DMS79 treated with DMSO at 0.1 percent for 48 hours (cell line): Measurements from ENCODE around the gene USH1C.

Experiments
- DNase-seq: peaks from one replicate; lab custom pipeline; 2025; lab: John Stamatoyannopoulos, UW

USH1C gene

DNA sequence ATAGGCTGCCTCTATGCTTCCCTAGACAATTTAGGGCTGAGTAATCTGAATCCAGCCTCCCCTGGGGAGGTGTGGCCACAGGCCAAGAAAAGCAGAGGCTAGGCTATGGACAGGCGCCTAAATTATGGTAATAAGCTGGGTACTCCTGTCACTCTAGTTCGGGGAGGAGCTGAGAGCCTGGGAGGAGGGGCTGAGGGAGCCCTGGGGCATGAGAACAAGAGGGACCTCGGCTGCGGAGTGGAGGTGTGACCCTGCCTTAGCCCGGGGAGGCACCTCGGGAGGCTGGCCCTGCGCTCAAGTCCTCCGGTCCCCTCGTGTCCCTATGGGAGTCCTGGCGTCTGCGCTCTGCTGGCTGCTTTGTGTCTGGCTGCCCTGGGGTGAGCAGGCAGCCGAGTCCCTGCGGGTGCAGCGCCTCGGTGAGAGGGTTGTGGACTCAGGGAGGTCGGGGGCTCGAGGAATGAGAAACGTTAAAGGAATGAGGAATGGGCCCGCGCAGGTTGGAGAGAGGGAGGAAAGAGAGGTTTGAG lies 2.9 kb upstream of the USH1C start, which contains the start of gene OTOG:
Gene OTOG, plus strand, starts transcription at position 209 of the 527 bp plus-strand sequence. Its CDS starts 114 bp downstream, at position 323.
- peak; percentile 87 for DNase-seq

- no peak for DNase-seq
Observed at GRCh38 chr11:17546240-17546639, 2.0 kb upstream of the USH1C start.

GRCh38 chr11:17543574-17544180 lies 539 bp downstream of the USH1C start:
- DNase-seq = no peak

DNA sequence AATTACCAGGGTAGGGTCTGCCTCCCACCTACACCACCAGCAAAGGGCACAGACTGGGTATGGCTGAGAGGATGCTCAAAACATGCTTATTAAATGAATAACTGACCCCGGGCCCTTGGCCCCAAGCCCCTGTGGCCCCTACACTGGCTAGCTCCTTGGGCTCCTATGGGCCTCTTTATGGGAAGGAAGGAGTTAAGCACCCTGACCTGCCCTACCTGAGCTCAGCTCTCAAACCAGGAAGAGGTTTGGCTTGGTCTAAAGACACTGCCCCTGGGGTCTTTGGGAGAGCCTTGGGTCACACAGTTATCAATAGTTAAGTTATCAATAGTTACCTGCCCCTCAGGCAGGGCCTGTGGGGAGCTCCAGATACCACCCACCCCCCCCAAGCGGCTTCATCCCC lies 1.2 kb downstream of the USH1C start:
- no peak for DNase-seq

DNA sequence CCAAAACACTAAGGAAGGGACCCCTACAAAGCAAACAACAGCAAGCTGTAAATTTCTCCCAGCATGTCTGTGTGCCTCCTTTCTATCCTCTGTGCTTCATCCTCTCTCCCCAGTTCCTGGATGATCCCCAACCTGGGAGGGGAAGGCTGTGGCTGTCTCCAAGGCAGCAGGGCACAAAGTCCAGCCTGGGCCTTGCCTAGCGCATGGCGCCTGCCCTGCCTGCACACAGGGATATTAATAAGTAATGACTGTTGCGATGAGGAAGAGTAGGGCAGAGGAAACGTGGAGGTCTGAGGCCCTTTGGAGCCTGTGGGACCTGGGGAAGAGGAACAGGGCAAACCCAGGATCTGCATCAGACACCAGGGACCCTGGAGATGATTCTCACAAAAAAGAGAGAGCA lies 2.0 kb downstream of the USH1C start:
- no peak for DNase-seq

- no peak for DNase-seq
Observed at GRCh38 chr11:17541330-17541885, 2.8 kb downstream of the USH1C start.

DNA sequence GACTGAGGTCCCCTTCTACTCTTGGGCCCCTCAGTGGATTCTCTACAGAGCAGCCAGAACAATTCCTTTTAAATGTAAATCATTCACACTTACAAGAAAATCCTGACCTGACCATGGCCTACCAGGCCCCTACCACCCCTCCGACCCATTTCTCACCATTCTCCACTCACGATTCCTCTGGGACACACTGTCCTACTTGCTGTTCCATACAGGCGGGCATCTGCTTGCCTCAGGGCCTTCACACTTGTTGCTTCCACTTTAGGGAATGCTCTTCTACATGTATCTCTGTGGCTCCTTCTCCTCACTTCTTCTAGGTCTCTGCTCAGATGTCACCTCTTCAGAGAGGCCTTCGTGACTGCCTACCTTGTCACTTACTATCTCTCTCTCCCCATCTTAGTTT lies 3.4 kb downstream of the USH1C start:
- no peak for DNase-seq

- DNase-seq = no peak
Observed at GRCh38 chr11:17538731-17539130, 5.5 kb downstream of the USH1C start.

GRCh38 chr11:17538054-17538453 lies 6.2 kb downstream of the USH1C start:
- DNase-seq = no peak

DNA sequence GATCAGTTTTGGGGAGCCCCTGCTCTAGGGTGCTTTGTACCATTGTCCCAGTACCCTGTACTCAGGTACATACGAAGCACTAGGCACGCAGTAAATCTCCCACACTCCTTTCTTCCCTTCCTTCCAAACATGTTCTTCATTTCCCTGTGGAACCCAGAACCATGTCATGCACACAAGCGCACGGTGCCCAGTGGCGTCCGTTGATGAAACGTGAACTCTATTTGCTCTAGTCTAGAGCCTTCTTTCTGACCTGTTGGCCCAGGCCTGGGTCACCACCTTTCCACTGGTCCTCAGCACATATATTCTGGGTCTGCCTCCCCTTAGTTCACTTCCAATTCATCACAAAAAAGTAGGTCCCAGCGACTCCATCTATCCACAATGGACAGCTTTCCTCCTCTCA lies 7.0 kb downstream of the USH1C start:
- no peak for DNase-seq

GRCh38 chr11:17535488-17535887 lies 8.7 kb downstream of the USH1C start:
- no peak for DNase-seq

- no peak for DNase-seq
Observed at GRCh38 chr11:17533778-17534415, 10.3 kb downstream of the USH1C start.

- DNase-seq = no peak
Observed at GRCh38 chr11:17533341-17533740, 10.9 kb downstream of the USH1C start.

DNA sequence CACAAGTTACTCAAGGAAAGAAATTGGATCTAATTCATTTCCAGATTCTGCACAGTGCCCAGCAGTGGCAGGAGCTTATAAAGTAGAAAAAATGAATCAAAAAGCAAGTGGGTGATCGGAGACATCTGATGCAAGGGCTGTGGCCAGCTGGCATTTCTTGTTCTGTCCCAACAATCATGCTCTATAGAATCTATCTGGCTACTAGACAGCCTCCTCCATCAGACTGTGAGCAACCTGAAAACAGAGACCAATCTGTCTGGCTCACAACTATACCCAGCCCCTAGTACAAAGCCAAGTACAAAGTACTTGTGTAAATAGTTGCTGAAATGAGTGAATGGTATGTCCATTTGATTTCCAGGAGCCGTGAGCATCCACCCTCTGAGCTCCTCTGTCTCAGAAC lies 11.4 kb downstream of the USH1C start:
- DNase-seq = no peak

DNA sequence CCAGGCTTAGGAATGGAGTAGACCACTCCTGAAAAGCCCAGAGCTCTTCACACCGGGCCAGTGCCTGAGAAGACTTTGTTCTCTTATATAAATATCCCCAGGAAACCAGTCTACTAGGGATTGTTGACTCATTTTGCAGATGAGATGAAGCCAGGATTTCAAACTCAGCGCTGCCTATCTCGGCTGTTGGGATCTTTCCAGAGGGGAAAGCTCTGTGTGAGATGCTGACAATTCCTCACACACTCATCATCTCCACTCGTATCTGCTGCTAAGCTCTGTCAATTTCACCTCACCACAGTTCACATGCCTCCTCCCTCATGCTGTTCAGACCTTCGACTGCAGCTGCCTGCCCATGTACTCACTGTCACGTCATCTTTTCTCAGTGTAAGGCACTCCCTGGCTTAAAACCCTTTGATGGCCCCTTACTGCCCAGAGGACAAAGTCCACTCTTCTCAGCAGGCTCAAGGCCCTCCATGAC lies 12.5 kb downstream of the USH1C start:
- DNase-seq = no peak

DNA sequence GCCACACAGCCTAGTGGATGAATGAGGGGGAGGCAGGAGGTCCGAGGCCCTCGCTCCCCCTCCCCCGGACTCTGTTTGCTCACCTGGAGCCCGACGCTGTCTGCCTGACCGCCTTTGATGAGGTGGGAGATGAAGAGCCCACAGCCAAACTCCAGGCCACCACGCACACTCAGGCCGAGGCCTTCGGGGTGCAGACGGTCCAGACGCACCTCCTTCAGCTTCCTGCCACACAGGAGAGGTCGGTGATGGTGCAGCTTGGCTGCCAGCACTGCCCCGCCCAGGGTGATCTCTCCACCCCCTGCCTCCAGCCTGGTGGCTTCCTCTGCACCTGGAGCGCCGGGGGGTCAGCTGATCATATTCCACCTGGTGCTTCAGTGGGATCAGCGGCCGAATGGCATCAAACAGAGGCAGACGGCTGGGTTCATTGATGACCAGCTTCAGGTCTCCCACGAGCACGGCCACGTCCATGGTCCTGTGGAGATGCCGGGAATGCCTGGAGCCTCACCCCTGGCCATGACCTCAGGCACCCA lies 13.1 kb downstream of the USH1C start:
- no peak for DNase-seq

DNA sequence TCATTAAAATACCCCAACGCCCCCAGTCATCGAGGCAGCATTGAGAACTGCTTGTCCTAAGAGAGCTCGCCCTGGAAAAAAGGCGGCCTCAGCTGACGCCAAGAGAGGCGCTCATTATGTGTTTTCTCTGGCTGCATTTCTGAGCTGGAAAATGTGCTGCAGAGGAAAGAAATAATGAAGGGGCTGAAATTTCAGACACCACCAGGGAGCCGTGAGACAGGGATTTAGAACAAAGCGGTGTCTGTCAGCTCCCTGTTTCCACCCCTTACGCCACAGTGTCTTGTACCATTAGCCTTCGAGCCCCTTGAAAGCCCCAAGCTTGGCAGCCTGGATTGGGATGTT lies 14.4 kb downstream of the USH1C start:
- no peak for DNase-seq

DNA sequence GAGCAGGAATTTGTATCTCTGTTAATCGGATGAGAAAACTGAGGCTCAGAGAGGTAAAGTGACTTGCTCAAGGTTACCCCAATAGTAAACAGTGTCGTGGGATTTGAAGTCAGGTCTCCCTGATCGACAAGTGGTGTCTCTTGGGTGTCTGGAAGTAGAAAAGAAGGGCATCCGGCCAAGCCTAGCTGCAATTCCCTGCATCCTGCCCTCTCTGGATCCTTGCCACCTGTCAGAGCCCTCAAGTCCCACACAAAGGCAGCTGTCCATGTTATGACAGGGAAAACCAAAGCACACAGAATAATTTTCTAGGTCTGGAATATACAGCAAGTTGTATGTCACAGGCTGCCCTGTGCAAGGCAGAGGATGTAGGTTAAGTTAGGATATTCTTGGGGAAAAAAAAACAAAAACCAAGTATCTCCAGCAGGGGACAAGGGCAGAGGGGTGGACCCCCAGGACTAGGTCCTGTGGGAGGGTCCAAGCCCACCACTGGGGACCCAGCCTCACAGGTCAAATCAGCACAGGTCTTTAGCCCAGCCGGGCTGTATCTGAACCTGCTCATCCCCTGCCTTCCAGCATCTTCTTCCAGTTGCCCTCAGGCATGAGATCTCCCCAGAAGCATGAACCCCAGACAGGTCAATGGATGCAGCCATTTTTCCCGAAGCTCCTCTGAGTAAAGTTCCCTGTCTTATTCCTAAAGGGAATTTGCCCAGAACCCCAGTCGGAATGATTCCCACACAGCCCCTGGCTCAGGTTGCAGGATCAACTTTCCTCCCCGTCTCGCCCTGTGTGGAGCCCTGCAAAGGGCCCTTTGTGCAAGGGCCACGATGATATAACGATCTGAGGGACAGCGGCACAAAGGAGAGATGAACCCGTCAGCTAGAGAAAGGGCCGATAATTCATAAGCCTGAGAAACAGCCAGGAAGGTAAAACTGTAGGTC lies 15.0 kb downstream of the USH1C start:
- DNase-seq = peak; percentile 48

DNA sequence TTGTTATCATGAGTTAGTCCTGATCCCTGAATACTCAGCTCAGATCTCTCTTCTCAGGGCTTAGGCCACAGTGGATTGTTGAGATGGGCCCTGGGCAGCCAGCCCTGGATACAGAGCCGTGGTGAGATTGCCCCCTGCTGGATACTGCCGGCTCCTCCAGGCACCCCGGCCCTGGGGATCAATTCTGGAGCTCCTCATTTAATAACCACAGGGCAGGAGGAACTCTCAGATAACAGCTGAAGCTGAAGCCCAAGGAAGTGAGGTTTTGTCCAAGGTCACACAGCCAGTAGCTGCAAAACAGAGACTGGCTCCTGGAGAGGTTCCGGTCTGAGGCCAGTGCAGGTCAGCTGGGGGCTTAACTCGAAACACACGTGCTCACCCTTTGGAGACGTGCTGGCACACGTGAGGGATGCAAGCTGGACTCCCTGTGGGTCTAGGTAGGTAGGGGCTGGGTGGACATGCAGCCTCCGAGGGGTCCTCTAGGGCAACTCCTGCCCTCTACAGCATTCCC lies 16.0 kb downstream of the USH1C start:
- DNase-seq = peak; percentile 10

DNA sequence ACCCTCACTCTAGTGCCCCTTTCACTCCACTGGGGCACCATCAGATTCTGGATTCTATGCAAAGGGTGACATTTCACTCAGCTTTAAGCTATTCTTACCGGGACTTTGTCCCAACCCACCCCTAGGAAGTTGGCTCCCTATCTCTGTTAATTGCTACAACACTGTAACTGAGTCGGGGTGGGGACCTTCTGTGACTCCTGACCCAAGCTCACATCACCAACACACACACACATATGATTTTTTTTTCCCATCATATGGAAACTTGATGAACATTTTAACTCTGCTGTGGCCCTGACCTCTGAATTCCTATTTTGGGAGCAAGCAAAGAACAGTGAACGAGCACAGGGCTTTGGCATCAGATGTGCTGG lies 16.6 kb downstream of the USH1C start:
- DNase-seq = no peak

DNA sequence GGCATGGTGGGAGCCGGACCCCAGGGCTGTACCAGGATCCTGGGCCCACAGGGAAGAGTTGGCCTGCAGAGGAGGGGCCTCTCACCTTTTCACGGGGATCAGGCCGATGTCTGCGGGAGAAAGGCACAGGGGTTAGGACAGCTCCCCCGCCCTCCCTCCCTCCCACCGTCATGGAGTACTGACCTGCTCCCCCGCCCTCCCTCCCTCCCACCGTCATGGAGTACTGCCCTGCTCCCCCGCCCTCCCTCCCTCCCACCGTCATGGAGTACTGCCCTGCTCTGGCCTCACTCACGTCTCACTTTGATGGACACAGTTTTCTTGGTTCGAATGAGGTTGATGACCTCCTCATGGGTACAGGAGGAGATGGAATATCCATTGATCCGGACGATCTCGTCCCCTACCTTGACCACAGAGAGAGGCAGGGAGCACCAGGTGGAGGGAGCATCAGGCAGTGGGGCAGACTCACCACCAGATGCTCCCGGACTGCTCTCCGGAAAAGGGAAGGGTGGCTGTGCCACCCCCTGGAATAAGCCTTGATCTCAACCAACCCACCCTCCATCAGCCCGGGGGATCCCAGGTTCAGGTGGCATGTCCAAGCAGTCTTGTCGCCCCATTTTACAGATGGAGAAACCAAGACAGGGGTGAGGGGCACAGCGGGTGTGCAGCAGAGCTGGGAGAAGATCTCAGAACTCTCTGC lies 17.1 kb downstream of the USH1C start:
- DNase-seq = no peak
